Adrenal gland (tissue), 12 donors: Measurements from ENCODE around the gene RBFOX1. TPM values are rescaled to one million over a fixed set of nuclear protein-coding genes. Genes with fewer than 3 reads are reported as not detected.

ENCODE experiments used
- DNase-seq, 7 donors: peaks; one replicate each; pipeline ENCODE4 v3.0.0-alpha.2; 2019 to 2020
- H3K27ac ChIP-seq, 5 donors: fragments of 200-600 bp; sonication (generic) in 4 of 5; 1 replicate in 3 of 5; 2 replicates in 2 of 5; pipeline versions ENCODE4 v1.5.1 to v1.8.0; 2016 to 2020; ENCODE audit warnings: mild to moderate bottlenecking in 1 of 5
- H3K27me3 ChIP-seq: fragments of 200-600 bp; 2 replicates; pipeline ENCODE4 v1.8.0; 2021
- H3K36me3 ChIP-seq, 2 donors: fragments of 200-600 bp; replicated peaks in 1 of 2; 1 replicate in 1 of 2; 2 replicates in 1 of 2; pipeline versions ENCODE4 v1.5.1 to v1.8.0; 2018 to 2022
- H3K4me1 ChIP-seq, 2 donors: fragments of 200-600 bp; replicated peaks in 1 of 2; 1 replicate in 1 of 2; 2 replicates in 1 of 2; pipeline versions ENCODE4 v1.5.1 to v1.8.0; 2018 to 2021
- H3K4me3 ChIP-seq, 4 donors: fragments of 200-600 bp; sonication (generic) in 3 of 4; one replicate each; pipeline ENCODE4 v1.5.1; 2016 to 2018
- H3K9me3 ChIP-seq, 3 donors: fragments of 200-600 bp; sonication (generic) in 1 of 3; replicated peaks in 1 of 3; 1 replicate in 2 of 3; 2 replicates in 1 of 3; pipeline versions ENCODE4 v1.5.1 to v1.8.0; 2016 to 2021
- POLR2A ChIP-seq, 2 donors: fragments of 450-650 bp; IDR thresholded peaks; one replicate each; pipeline ENCODE4 v1.6.1; 2017; ENCODE audit warnings: antibody characterized with exemption in 2 of 2, mild to moderate bottlenecking in 2 of 2, moderate library complexity in 1 of 2
- WGBS, 4 donors: extraction: QIAGEN DNeasy Blood & Tissue Kit in 2 of 4; methylation state at CpG; one replicate each; pipeline versions ENCODE4 v1.1.5 to v1.1.7; 2013 to 2017; 5-methylcytosine and 5-hydroxymethylcytosine counted together
- intact Hi-C, 2 donors: fragments of 100-400 bp; cut with DNase I; formaldehyde crosslinking; loops; one replicate each; pipeline versions ENCODE4 v1.14.1 to v1.15.0; 2022 to 2023
- polyA plus RNA-seq, 3 donors: library from polyadenylated mRNA; stranded (reverse); fragments of 200-250 nt in 2 of 3; fragments of 350-450 nt in 1 of 3; fragmentation: Illumina TruSeq in 1 of 3; extraction: RNeasy Lipid Tissue Mini Kit (QIAGEN cat#74804) in 1 of 3; gene quantifications; one replicate each; pipeline ENCODE4 v1.2.3, GENCODE V29; 2013 to 2014
- total RNA-seq, 9 donors: library from RNA; depleted of rRNA in 4 of 9; stranded (reverse); fragments of >200 nt in 4 of 9; fragments of 120-200 nt in 1 of 9; fragmentation: NEBNext Ultra II Directional in 1 of 9; extraction: Animal tissue kit (Norgen Biotek cat#: 25700) in 1 of 9; gene quantifications; one replicate each; pipeline versions ENCODE4 v1.1.0 to v1.2.4, GENCODE V29; 2013 to 2023
- TF ChIP-seq, protein P1 (sequence below), 6 experiments: fragments of 450-650 bp in 4 of 6; fragments of 200-600 bp in 2 of 6; sonication (generic) in 1 of 6; IDR thresholded peaks; 1 replicate in 5 of 6; 2 replicates in 1 of 6; pipeline versions ENCODE4 v1.5.1 to v1.8.0; 2016 to 2021; ENCODE audit warnings: antibody characterized with exemption in 6 of 6, mild to moderate bottlenecking in 2 of 6, moderate library complexity in 1 of 6
- donor health status: healthy with polysubstance abuse.
- donor health status: Bipolar disorder and iron deficiency.
- donor health status: DM: yes; HTN: yes; CAD: no.
- donor health status: DM: no; HTN: no; CAD: no.
- donor health status: DM: no; HTN: no; CAD: no.
- donor health status: DM: yes; HTN: yes; CAD: no.

The RBFOX1 gene
- total and polyA plus RNA-seq, 12 donors: 0.19 to 6.3 (median 0.71) TPM; not detected in 4

DNA sequence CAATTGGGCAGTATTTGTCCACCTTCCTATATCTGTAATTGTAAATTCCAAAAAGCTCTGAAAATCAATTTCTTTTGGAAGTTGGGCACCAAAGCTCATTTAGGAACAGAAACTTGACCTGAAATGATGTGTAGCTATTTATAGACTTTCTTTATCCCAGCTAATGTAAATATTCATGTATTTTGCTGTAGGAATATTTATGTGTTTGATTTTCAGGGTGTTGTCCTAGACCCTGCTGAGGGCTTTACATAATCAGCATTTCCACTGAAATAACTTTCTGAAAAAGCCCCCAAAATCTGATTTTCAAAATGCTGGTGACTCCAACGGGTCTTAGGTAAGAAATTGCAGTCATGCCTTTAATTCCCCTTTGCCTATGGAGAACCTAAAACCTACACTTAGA, 4.1 kb downstream of the RBFOX1 start:
- H3K36me3 ChIP-seq: no peaks in the 10 kb centered on the region
- no peak for TF ChIP-seq POLR2A (IDR thresholded peaks at IDR 0.05)
- TF ChIP-seq, protein P1, sequence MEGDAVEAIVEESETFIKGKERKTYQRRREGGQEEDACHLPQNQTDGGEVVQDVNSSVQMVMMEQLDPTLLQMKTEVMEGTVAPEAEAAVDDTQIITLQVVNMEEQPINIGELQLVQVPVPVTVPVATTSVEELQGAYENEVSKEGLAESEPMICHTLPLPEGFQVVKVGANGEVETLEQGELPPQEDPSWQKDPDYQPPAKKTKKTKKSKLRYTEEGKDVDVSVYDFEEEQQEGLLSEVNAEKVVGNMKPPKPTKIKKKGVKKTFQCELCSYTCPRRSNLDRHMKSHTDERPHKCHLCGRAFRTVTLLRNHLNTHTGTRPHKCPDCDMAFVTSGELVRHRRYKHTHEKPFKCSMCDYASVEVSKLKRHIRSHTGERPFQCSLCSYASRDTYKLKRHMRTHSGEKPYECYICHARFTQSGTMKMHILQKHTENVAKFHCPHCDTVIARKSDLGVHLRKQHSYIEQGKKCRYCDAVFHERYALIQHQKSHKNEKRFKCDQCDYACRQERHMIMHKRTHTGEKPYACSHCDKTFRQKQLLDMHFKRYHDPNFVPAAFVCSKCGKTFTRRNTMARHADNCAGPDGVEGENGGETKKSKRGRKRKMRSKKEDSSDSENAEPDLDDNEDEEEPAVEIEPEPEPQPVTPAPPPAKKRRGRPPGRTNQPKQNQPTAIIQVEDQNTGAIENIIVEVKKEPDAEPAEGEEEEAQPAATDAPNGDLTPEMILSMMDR (IDR thresholded peaks at IDR 0.05): no peak
- no peak overlapping the region for H3K27ac ChIP-seq
- DNase-seq: no peak
- no peaks in the 10 kb centered on the region for H3K27me3 ChIP-seq
- intact Hi-C loops: no loop called here
- 50 to 70% (median 54%) methylated on average over 1 of the region's 1 CpG for WGBS, 4 donors
- H3K9me3 ChIP-seq: no peaks in the 10 kb centered on the region
- no peak overlapping the region for H3K4me3 ChIP-seq
- H3K4me1 ChIP-seq: no peaks in the 10 kb centered on the region

GRCh38 chr16:7338826-7339225, 6.2 kb downstream of the RBFOX1 start:
- Histone ChIP-seq H3K9me3 (no peaks in the 10 kb centered on the region), H3K27me3 (no peaks in the 10 kb centered on the region), H3K36me3 (no peaks in the 10 kb centered on the region), H3K27ac (no peak overlapping the region), H3K4me3 (no peak overlapping the region), H3K4me1 (no peaks in the 10 kb centered on the region)
- intact Hi-C loops: no loop called here
- no peak for DNase-seq
- 74 to 83% (median 82%) methylated on average over 4 of the region's 4 CpGs for WGBS, 4 donors
- TF ChIP-seq, protein P1 (IDR thresholded peaks at IDR 0.05): no peak
- no peak for TF ChIP-seq POLR2A (IDR thresholded peaks at IDR 0.05)

DNA sequence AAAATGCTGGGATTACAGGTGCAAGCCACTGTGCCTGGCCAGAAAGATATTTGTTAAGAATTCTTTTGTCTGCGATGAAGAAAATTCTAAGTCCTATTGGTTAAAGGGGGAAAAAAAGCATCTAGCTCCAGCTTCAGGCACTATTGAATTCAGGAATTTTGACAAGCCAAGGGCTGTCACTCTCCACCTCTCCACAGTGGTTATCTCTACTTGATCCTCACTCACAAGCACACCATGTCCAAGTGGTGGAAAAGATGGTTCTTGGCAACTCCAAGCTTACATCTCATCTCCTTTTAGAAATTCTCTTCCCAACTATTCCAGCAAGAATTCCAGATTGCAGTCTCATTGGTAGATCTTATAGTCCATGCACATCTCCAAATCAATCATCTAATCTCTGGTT, 7.1 kb downstream of the RBFOX1 start:
- no peaks in the 10 kb centered on the region for H3K27me3 ChIP-seq
- no peaks in the 10 kb centered on the region for H3K4me1 ChIP-seq
- H3K4me3 ChIP-seq: no peak overlapping the region
- TF ChIP-seq, protein P1 (IDR thresholded peaks at IDR 0.05): no peak
- no peak for TF ChIP-seq POLR2A (IDR thresholded peaks at IDR 0.05)
- WGBS, 4 donors: 86 to 96% (median 91%) methylated on average over 1 of the region's 1 CpG
- H3K36me3 ChIP-seq: no peaks in the 10 kb centered on the region
- intact Hi-C loops: no loop called here
- no peak overlapping the region for H3K27ac ChIP-seq
- H3K9me3 ChIP-seq: no peaks in the 10 kb centered on the region
- no peak for DNase-seq

- no peaks in the 10 kb centered on the region for H3K9me3 ChIP-seq
- no peak for DNase-seq
- no peaks in the 10 kb centered on the region for H3K4me1 ChIP-seq
- H3K27me3 ChIP-seq: no peaks in the 10 kb centered on the region
- TF ChIP-seq POLR2A (IDR thresholded peaks at IDR 0.05): no peak
- TF ChIP-seq, protein P1 (IDR thresholded peaks at IDR 0.05): no peak
- H3K36me3 ChIP-seq: no peaks in the 10 kb centered on the region
- 37 to 54% (median 45%) methylated on average over 5 of the region's 5 CpGs for WGBS, 4 donors
- intact Hi-C loops: no loop called here
- H3K27ac ChIP-seq: no peak overlapping the region
- no peak overlapping the region for H3K4me3 ChIP-seq
Observed at GRCh38 chr16:7340938-7341337, 8.3 kb downstream of the RBFOX1 start.
